NCI-H2171 treated with DMSO at 0.1 percent for 48 hours (cell line): ENCODE measurements around the gene COL1A2.

ENCODE experiments used
- DNase-seq: peaks from one replicate; lab custom pipeline; 2025; lab: John Stamatoyannopoulos, UW

The COL1A2 gene

DNA sequence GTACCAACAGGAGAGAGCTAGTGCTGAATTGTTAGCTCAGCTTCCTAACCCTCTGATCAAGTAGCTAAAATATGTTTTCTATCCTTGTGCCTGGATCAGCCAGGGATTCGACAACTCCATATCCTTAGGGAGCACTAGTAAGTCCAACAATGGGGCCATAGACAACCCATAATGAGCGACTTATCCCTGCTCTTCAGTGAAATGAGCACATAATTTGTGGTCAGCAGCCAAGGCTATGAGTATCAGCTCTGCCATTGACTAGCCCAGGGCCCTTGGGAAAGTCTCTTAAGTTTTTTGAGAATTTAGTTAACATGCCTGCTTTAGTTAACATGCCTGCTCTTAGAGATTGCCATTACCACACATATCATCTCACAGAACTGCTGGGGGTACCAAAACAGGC is 39.3 kb downstream of the COL1A2 start:
- DNase-seq = no peak

- DNase-seq = peak; percentile 75
Measured at GRCh38 chr7:94436018-94436604, 41.4 kb downstream of the COL1A2 start.

GRCh38 chr7:94436700-94437099 is 42.0 kb downstream of the COL1A2 start:
- no peak for DNase-seq

GRCh38 chr7:94439893-94440381 is 45.2 kb downstream of the COL1A2 start:
- no peak for DNase-seq

DNA sequence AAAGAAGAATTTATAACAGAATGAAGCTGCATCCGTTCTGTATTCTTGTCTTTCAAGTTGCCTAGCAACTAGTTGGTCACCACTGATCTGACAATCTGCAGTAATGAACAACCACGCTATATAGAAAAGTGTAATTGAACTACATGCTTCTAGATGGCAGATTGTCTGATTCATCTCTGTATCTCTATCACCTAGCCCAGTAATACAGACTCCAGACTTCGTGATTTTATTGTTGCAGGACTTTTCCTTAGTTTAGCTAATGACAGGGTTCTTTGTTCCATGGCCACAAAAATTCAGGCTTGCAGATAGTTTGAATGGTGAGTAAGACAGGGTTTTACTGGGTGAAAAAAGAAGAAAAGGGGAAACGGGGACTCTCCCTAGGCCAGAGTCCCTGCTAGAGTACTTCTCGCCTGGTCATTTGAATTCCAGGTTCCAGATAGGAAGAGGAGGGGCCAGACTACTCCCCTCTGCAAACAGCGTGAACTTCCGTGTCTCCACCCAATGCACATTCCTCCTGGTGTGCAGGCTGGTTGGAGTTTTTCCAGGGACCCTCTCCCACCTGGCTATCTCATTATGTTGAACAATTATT is 45.9 kb downstream of the COL1A2 start:
- no peak for DNase-seq

DNA sequence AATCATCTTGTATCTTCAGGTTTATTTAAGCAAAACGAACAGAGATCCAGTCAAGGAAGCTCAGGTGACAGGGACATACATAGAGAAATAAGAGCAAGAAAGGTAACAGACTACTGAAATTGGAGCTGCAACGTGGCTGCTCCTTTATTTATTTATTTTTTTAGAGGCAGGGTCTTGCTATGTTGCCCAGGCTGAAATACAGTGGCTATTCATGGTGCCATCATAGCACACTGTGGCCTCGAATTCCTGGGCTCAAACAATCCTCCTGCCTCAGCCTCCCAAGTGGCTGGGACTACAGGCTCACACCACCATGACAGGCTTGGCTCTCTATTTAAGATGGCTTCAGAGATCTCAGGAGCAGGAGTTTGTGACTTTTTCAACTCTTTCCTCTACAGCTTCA is 46.4 kb downstream of the COL1A2 start:
- no peak for DNase-seq

DNA sequence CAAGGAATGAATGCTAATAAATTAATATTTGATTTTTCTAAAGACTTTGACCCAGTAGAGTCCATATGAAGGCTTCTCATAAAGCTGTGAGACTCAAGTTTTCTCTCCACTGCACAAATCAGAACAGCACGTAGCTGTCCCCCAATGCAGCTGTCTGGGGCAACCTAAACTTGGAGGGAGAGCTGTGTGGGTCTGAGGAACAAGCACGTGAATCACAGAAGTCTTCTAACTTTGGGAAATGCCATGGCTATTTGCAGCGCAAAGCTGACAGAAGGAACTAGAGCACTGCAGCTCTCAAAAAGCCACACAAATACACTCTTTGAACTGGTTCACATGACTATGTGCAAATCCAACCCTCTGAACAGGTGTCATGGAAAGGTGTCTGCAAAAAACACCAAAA is 47.9 kb downstream of the COL1A2 start:
- no peak for DNase-seq

DNA sequence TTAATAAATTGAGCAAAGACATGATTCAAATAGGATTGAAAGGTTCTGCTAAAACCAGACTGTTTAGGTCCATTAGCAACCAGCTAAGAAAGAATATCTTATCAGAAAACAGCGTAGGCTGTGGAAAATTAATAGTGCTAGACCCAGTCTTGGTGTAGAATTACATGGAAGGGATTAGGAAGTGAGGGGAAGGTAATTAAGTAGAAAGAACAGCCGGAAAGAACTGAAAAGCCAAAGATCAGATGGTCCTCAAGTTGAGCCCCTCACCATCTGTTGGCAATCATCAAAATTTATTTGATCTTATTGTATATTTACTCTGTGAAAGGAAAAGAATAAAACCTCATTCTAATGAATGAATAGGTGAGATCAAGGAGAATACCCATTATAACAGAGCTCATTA is 50.1 kb downstream of the COL1A2 start:
- peak; percentile 89 for DNase-seq

DNA sequence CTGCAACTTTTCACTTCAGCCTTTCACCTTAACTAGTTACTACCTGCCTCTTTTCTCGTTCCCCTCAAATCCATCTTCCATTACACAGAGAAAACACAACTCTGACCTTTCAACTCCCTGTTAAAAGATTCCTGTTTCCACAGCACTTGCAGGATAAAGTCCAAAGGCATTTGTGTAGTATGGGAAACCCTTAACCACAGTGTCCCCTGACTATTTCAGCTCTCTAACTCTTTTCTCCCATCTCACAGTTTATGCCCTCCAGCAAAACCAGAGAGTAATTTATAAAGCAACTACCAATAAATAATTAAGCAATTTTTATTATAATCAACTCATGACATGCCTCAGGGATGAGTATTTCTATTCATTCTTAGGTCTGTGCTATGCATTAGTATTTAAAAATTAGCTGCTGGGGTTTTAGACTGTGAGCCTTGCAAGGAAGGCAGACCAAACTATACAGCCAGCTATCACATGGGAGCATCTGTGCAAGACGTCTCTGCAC is 51.0 kb downstream of the COL1A2 start:
- no peak for DNase-seq

DNA sequence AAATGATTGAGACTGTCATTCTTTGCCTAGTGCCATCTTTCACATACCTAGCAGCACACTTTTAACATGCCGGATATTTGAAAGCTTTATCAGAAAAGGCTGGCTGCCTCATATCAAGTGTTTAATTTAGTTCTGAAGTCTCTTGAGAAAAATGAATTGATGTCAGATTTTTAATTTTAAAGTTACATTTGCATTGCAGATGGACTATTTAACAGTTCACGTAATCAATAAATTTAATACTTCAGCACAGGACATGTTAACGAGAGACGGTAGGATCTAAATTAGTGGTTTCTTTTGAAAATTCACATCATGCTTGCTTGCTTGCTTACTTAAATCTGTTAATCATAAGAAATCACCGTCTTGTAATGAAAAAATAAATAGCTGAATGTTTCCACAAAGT is 51.6 kb downstream of the COL1A2 start:
- no peak for DNase-seq

- DNase-seq = peak; percentile 80
Measured at GRCh38 chr7:94449151-94449725, 54.5 kb downstream of the COL1A2 start.

DNA sequence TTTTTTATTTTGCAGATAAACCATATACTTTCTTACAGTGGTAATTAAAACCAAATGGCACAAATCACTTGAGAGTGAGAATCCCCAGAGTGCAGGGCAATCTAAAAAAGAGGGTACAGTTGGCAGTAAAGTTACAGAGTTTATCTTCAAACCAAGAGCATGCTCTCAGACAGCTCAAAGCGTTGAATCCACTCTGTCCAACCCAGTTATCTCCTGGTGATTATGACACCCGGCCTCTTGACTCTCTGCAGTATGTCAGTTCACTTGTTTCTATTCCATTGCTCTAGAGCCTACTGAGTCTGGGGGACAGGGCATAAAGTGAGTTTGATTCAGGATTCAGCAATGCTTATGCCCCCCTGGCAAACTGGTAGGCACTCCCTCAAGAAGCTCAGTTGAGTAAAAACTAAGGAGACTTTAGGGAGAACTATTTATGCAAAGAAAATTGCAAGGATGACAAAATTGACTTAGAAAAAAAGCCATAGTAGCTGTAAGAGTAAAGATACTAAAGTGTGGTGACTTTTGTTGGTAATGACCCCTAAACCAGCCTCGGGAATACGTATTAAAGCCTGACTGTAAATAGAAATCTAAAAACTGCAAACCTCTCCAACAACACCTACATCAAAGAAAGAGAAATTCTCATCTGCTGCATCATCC is 55.5 kb downstream of the COL1A2 start:
- DNase-seq = no peak

- DNase-seq = peak; percentile 58
Measured at GRCh38 chr7:94451187-94451586, 56.5 kb downstream of the COL1A2 start.

DNA sequence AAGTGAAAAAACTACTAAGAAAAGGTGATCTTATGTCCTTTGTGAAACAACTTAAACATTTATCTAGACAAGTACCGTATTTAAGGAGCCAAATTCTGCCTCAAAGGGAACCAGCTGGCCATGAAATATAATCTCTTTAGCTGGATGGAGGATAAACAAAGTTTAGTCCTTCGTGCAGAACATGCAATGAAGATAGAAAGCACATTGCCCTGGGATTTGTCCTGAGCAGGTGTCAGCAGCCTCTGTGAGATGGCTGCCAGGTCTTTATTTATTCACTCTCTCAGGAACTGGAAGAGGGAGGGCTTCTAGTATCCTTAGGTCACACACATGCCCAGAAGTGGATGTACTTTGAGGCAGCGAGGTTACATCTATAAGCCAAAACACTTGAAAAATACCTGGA is 57.5 kb downstream of the COL1A2 start:
- peak; percentile 94 for DNase-seq

DNA sequence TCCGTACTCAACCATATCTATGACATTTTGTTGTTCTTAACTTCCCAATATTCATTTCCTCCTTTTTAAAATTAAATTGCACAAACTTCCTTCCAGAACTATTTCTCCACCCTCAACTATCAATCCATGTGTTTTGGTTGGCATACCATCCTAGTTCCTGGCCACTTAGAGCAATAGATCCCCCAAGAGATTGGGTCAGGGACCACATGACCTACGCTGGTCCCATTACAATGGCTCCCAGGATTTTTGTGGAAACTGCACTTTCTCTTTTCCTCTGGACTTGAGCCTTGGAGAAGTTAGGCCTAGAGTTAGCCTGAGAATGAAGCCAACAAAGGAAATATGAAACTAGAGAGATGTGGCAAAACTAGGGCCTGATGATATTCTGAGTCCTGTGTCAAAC is 59.2 kb downstream of the COL1A2 start:
- DNase-seq = no peak

GRCh38 chr7:94458041-94458440 is 63.3 kb downstream of the COL1A2 start:
- DNase-seq = no peak

- no peak for DNase-seq
Measured at GRCh38 chr7:94466516-94466915, 71.8 kb downstream of the COL1A2 start.

DNA sequence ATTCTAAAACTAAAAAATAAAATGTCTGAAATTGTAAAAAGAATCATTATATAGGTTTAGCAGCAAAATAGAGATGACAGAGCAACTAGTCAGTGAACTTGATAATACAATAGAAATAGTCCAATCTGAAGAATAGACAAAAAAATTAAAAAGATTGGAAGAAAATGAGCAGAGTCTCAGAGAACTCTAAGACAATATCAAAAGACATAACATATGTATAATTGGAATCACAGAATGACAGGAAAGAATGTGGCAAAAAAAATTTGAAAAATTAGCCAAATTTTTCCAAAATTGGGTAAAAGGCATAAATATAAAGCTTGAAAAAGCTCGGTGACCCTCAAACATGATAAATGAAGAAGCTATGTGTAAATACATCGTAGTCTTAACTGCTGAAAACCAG is 76.9 kb downstream of the COL1A2 start:
- DNase-seq = no peak

DNA sequence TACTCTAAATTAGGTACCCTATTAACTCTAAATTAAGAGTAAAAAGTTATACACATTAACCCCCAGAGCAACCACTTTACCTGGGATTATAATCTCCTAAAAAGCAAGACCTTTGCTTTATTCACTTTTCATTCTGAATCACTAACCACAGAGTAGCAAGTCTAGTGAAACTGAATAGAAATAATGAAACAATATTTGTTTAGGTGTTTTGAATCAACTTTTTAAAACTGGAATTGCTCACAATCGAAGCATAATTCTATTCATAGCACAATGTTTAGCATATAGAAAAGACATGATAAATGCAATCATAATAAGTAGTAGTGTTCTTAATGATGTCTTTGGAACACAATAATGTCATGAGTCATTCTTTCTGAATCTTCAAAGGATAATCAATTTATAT is 77.9 kb downstream of the COL1A2 start:
- no peak for DNase-seq

- DNase-seq = no peak
Measured at GRCh38 chr7:94476251-94476840, 81.7 kb downstream of the COL1A2 start.

- DNase-seq = no peak
Measured at GRCh38 chr7:94477878-94478277, 83.2 kb downstream of the COL1A2 start.

DNA sequence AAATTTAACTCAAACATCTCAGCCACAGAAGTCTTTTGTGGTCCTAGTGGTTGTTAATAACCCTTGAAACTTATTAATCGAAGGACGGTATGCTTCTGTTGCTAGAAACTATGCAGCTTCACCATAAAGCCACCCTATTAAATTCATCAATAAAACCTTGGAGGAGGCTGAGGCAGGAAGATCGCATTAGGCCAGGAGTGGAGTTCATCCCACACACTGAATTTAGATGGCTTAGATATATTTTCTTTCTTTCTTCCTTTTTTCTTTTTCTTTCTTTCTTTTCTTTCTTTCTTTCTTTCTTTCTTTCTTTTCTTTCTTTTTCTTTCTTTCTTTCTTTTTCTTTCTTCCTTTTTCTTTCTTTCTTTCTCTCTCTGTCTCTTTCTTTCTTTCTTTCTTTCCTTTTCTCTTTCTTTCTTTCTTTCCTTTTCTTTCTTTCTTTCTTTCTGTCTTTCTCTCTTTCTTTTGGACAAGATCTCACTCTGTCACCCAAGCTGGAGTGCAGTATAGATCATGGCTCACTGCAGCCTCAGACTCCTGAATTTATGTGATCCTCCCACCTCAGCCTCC is 84.0 kb downstream of the COL1A2 start:
- no peak for DNase-seq
